Uterus (tissue), 2 donors: Measurements from ENCODE around the gene HIBCH.

Experiments
- CTCF ChIP-seq, 4 experiments: fragments of 200-600 bp in 2 of 4; fragments of 450-650 bp in 2 of 4; sonication (generic) in 2 of 4; IDR thresholded peaks; one replicate each; pipeline ENCODE4 v1.5.1; 2016 to 2019; ENCODE audit warnings: antibody characterized with exemption in 4 of 4, mild to moderate bottlenecking in 2 of 4, moderate library complexity in 1 of 4
- POLR2A ChIP-seq, 2 donors: fragments of 450-650 bp; IDR thresholded peaks; one replicate each; pipeline ENCODE4 v1.6.1; 2016; ENCODE audit warnings: antibody characterized with exemption in 2 of 2, mild to moderate bottlenecking in 1 of 2, moderate library complexity in 1 of 2

- TF ChIP-seq POLR2A (IDR thresholded peaks at IDR 0.05), result no peak
- TF ChIP-seq CTCF (IDR thresholded peaks at IDR 0.05), result no peak
Observed at GRCh38 chr2:190250421-190250820, 69.2 kb downstream of the HIBCH start.
